ENCODE data around the gene VAC14. TPM values are rescaled to one million over a fixed set of nuclear protein-coding genes. Genes with fewer than 3 reads are reported as not detected.

The VAC14 gene
- total and polyA plus RNA-seq, 8 donors, result 14.9 to 90.6 (median 39.3) TPM

DNA sequence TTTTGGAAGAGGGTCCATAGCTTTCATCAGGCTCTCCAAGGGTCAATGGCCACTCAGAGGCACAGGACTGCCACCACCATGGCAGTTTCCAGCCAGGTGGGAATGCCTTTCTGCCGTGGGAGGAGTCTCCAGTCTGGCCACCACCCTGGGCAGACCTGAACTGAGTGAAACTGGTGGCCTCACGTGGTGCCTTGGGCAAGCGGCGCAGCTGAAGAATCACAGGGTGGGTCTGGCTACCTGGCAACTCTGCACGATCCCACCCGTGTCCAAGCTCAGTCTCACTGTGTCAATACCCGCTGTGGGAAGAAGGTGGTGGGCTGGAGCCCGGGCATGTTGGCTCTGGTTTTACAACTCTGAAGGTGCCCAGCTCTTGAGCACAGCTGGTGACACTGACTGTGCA lies 31.8 kb downstream of the VAC14 start:
- WGBS, 5 donors, result 81 to 94% (median 86%) methylated on average over 8 of the region's 8 CpGs
- TF ChIP-seq EP300 (IDR thresholded peaks at IDR 0.05), result no peak
- intact Hi-C loops (cut with DNase I; ENCODE audit: low total_unique reads), result no loop called here
- Histone ChIP-seq H3K27me3 (no peaks in the 10 kb centered on the region), H3K4me1 (peaks cover 0 to 17% (median 4%) of the 10 kb centered on the region in 4 donors), H3K9me3 (no peaks in the 10 kb centered on the region), H3K36me3 (peaks cover 16 to 78% (median 67%) of the 10 kb centered on the region in 4 donors), H3K4me3 (no peak overlapping the region), H3K27ac (no peak overlapping the region)
- DNase-seq, result no peak

DNA sequence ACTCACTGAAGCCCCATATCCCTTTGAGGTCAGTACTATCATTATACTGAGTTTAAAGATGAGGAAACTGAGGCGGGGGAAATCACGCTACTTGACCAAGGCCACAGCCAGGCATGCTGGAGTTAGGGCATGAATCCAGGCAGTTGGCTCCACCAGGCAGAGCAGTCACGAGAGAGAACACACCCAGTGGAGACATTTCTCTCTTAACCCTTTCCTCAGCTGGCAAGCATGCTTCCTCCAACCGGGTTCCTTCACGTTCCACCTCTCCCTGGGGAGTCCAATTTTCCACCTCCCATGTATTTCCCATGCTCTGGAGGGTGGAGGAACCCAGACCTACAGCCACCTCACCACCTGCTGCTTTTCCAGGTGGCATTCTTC lies 32.8 kb downstream of the VAC14 start:
- H3K4me1 ChIP-seq, result peaks cover 0 to 17% (median 4%) of the 10 kb centered on the region in 4 donors
- peaks cover 16 to 72% (median 62%) of the 10 kb centered on the region in 4 donors for H3K36me3 ChIP-seq
- 43 to 63% (median 49%) methylated on average over 5 of the region's 5 CpGs for WGBS, 5 donors
- no peaks in the 10 kb centered on the region for H3K27me3 ChIP-seq
- no peak overlapping the region for H3K4me3 ChIP-seq
- no peaks in the 10 kb centered on the region for H3K9me3 ChIP-seq
- DNase-seq, result no peak
- no peak overlapping the region for H3K27ac ChIP-seq
- TF ChIP-seq, protein P1, sequence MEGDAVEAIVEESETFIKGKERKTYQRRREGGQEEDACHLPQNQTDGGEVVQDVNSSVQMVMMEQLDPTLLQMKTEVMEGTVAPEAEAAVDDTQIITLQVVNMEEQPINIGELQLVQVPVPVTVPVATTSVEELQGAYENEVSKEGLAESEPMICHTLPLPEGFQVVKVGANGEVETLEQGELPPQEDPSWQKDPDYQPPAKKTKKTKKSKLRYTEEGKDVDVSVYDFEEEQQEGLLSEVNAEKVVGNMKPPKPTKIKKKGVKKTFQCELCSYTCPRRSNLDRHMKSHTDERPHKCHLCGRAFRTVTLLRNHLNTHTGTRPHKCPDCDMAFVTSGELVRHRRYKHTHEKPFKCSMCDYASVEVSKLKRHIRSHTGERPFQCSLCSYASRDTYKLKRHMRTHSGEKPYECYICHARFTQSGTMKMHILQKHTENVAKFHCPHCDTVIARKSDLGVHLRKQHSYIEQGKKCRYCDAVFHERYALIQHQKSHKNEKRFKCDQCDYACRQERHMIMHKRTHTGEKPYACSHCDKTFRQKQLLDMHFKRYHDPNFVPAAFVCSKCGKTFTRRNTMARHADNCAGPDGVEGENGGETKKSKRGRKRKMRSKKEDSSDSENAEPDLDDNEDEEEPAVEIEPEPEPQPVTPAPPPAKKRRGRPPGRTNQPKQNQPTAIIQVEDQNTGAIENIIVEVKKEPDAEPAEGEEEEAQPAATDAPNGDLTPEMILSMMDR (IDR thresholded peaks at IDR 0.05), result no peak
- TF ChIP-seq EP300 (IDR thresholded peaks at IDR 0.05) (no peak), POLR2A (IDR thresholded peaks at IDR 0.05) (no peak), POLR2AphosphoS5 (IDR thresholded peaks at IDR 0.05) (no peak)
- intact Hi-C loops (cut with DNase I; ENCODE audit: low total_unique reads), result no loop called here

DNA sequence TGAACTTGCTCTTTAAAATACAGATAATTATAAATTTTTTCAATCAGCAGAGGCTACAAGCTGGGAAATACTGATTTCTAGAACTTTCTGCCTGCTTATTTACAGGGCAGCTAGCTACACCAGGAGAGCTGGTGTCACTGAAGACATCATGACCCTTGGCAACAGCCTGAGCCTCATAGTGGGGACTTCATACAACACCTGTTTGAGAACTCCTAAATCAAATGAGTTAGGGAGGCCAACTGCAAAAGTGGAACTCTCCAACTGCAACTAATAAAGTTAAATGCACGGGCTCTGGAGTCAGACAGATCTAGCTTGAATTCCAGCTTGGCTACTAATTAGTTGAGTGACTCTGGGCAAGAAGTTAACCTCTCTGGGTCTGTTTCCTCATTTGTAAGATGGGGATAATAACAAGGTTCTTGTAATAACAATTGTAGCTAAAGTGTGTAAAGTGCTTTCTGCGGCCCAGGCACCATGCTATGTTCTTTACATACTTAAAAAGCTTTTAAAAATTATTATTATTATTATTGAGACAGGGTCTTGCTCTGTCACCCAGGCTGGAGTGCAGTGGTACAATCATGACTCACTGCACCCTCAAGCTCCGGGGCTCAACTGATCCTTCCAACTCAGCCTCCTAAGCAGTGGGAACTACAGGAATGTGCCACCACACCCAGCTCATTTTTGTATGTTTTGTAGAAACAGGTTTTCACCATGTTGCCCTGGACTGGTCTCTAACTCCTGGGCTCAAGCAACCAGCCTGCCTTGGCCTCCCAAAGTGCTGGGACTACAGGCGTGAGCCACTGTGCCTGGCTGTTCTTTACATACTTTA lies 33.4 kb downstream of the VAC14 start:
- no peak overlapping the region for H3K27ac ChIP-seq
- H3K4me3 ChIP-seq, result no peak overlapping the region
- TF ChIP-seq POLR2AphosphoS5 (IDR thresholded peaks at IDR 0.05) (no peak), EP300 (IDR thresholded peaks at IDR 0.05) (no peak), POLR2A (IDR thresholded peaks at IDR 0.05) (no peak)
- WGBS, 5 donors, result 75 to 85% (median 81%) methylated on average over 4 of the region's 4 CpGs
- H3K27me3 ChIP-seq, result no peaks in the 10 kb centered on the region
- peaks cover 20 to 74% (median 62%) of the 10 kb centered on the region in 4 donors for H3K36me3 ChIP-seq
- no peaks in the 10 kb centered on the region for H3K9me3 ChIP-seq
- DNase-seq, result no peak
- H3K4me1 ChIP-seq, result peaks cover 0 to 17% (median 4%) of the 10 kb centered on the region in 4 donors
- intact Hi-C loops (cut with DNase I; ENCODE audit: low total_unique reads), result no loop called here

DNA sequence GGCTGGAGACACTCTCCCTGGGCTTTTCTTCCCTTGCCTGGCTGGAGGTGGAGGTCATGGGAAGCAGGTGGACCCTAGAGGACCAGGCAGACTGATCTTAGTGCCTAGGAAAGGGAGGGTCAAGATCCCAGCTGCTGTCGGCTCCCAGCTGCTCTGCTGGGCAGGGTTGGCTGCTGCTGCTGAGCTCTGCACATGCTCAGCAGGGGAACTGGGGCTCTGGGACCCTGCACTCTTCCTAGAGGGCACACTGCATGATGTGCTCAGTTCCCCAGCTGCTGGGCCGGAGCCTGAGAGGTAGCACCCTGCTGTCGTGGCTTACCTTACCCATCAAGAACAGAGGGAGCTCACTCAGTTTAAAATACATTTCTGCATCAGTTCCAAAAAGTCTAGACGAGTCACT lies 34.3 kb downstream of the VAC14 start:
- H3K36me3 ChIP-seq, result peaks cover 25 to 74% (median 62%) of the 10 kb centered on the region in 4 donors
- 89 to 98% (median 93%) methylated on average over 3 to 4 of the region's 4 CpGs for WGBS, 5 donors
- TF ChIP-seq, protein P1 (IDR thresholded peaks at IDR 0.05), result no peak
- intact Hi-C loops (cut with DNase I; ENCODE audit: low total_unique reads), result no loop called here
- H3K27me3 ChIP-seq, result no peaks in the 10 kb centered on the region
- peaks cover 0 to 18% (median 4%) of the 10 kb centered on the region in 4 donors for H3K4me1 ChIP-seq
- no peak overlapping the region for H3K27ac ChIP-seq
- no peaks in the 10 kb centered on the region for H3K9me3 ChIP-seq
- no peak for DNase-seq
- H3K4me3 ChIP-seq, result no peak overlapping the region

DNA sequence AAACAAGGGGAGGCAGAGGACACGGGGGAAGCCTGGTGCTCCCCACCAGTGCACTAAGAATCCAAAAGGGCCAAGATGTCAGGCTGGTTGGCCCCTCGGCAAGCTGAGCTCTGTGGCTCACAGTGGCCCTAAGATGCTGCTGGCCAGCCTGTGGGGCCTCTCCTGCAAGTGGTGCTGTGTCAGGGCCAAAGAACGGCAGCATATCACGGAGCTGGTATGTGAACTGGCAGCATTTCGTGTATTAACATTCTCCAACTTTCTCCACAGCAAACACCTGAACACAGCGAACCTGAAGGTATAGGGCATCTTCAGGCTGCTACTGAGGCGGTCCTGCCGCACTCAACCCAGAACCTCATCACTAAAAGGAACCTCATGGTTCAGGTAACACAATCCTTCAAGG lies 34.8 kb downstream of the VAC14 start:
- no peak overlapping the region for H3K27ac ChIP-seq
- intact Hi-C loops (cut with DNase I; ENCODE audit: low total_unique reads), result no loop called here
- WGBS, 5 donors, result 88 to 91% (median 89%) methylated on average over 5 to 8 of the region's 8 CpGs

More for the DNA sequence above, 34.8 kb downstream of the VAC14 start:
- DNase-seq, result no peak
- no peaks in the 10 kb centered on the region for H3K27me3 ChIP-seq
- H3K36me3 ChIP-seq, result peaks cover 26 to 76% (median 62%) of the 10 kb centered on the region in 4 donors
- H3K9me3 ChIP-seq, result no peaks in the 10 kb centered on the region
- TF ChIP-seq EP300 (IDR thresholded peaks at IDR 0.05) (no peak), POLR2A (IDR thresholded peaks at IDR 0.05) (no peak), POLR2AphosphoS5 (IDR thresholded peaks at IDR 0.05) (no peak)
- TF ChIP-seq, protein P1 (IDR thresholded peaks at IDR 0.05), result no peak
- peaks cover 0 to 20% (median 4%) of the 10 kb centered on the region in 4 donors for H3K4me1 ChIP-seq
- H3K4me3 ChIP-seq, result no peak overlapping the region

Measured in stomach (tissue), 9 donors.